ENCODE measurements around the gene IFT43. TPM values are rescaled to one million over a fixed set of nuclear protein-coding genes. Genes with fewer than 3 reads are reported as not detected.

Gene IFT43
- total RNA-seq, 3 donors from 2014 or later: 21.4 to 47.2 (median 41.9) TPM

DNA sequence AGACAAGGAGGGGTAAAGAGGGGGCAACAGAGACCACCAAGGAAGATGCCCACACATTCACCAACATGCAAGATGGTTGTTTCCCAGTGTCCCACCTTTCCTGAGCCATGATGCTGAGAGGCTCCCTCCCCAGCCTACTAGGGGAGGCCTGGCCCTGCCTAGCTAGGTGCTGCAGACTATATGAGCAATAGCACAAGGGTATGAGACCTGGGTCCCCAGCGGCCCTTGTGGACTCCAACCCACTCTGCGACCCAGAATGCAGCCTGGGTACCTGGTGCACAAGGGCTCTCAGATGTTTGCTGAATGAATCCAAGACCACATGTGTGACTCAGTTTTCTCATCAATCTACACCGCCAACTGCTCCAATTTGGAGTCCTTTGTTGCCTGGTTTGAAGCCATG lies 17.7 kb upstream of the IFT43 start:
- Histone ChIP-seq H3K4me3 (no peak overlapping the region), H3K36me3 (peaks cover 6% of the 10 kb centered on the region), H3K4me1 (no peaks in the 10 kb centered on the region), H3K27me3 (no peaks in the 10 kb centered on the region), H3K27ac (peak overlapping the region; percentile 65 to 68), H3K9me3 (no peaks in the 10 kb centered on the region)
- DNase-seq (ENCODE audit: low spot score in 2 of 2): no peak
- intact Hi-C loops (cut with DNase I; ENCODE audit: low total_unique reads): no loop called here
- TF ChIP-seq CTCF (IDR thresholded peaks at IDR 0.05) (no peak), POLR2A (IDR thresholded peaks at IDR 0.05) (no peak), POLR2AphosphoS5 (IDR thresholded peaks at IDR 0.05) (no peak)

- H3K27me3 ChIP-seq: no peaks in the 10 kb centered on the region
- H3K27ac ChIP-seq: peak overlapping the region; percentile 65 to 68
- H3K36me3 ChIP-seq: peaks cover under 1% of the 10 kb centered on the region
- intact Hi-C loops (cut with DNase I; ENCODE audit: low total_unique reads): no loop called here
- no peak overlapping the region for H3K4me3 ChIP-seq
- no peak for DNase-seq (ENCODE audit: low spot score in 2 of 2)
- H3K9me3 ChIP-seq: no peaks in the 10 kb centered on the region
- H3K4me1 ChIP-seq: no peaks in the 10 kb centered on the region
- TF ChIP-seq CTCF (IDR thresholded peaks at IDR 0.05) (no peak), POLR2AphosphoS5 (IDR thresholded peaks at IDR 0.05) (no peak), POLR2A (IDR thresholded peaks at IDR 0.05) (no peak)
These were observed 17.1 kb upstream of the IFT43 start for GRCh38 chr14:75968456-75968855.

DNA sequence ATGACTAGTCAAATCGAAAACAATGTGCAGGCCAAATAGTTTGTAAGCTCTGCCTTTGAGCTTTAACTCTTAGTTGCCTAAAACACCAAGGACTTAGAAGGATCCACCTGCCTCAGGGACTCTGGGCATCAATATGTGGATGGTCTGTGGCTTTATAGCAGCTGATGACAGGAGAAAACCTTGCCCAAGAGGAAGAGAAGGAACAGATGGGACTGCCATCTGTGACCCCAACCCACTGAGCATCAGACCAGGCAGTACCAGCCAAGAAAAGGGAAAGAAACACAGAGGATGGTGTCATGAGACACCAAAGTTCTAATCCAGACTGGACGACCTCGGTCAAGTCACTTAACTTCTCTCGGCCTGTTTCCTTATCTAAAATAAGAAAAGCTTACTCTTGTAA lies 16.4 kb upstream of the IFT43 start:
- H3K36me3 ChIP-seq: no peaks in the 10 kb centered on the region
- no peak overlapping the region for H3K4me3 ChIP-seq
- H3K4me1 ChIP-seq: no peaks in the 10 kb centered on the region
- intact Hi-C loops (cut with DNase I; ENCODE audit: low total_unique reads): no loop called here
- H3K27me3 ChIP-seq: no peaks in the 10 kb centered on the region
- H3K27ac ChIP-seq: peak overlapping the region; percentile 65 to 68
- no peak for TF ChIP-seq POLR2AphosphoS5 (IDR thresholded peaks at IDR 0.05)
- TF ChIP-seq CTCF (IDR thresholded peaks at IDR 0.05): no peak
- TF ChIP-seq POLR2A (IDR thresholded peaks at IDR 0.05): no peak
- no peak for DNase-seq (ENCODE audit: low spot score in 2 of 2)
- no peaks in the 10 kb centered on the region for H3K9me3 ChIP-seq

GRCh38 chr14:75969891-75970290 lies 15.7 kb upstream of the IFT43 start:
- no peak for TF ChIP-seq POLR2AphosphoS5 (IDR thresholded peaks at IDR 0.05)
- TF ChIP-seq CTCF (IDR thresholded peaks at IDR 0.05): no peak
- no peak for TF ChIP-seq POLR2A (IDR thresholded peaks at IDR 0.05)
- Histone ChIP-seq H3K27me3 (no peaks in the 10 kb centered on the region), H3K27ac (peak overlapping the region; percentile 65 to 68), H3K4me3 (no peak overlapping the region), H3K36me3 (no peaks in the 10 kb centered on the region), H3K9me3 (no peaks in the 10 kb centered on the region), H3K4me1 (no peaks in the 10 kb centered on the region)
- no peak for DNase-seq (ENCODE audit: low spot score in 2 of 2)
- intact Hi-C loops (cut with DNase I; ENCODE audit: low total_unique reads): loop anchor here (10.0 kb wide), 1 partner anchor 165 kb away; no protein-coding TSS in a partner anchor

GRCh38 chr14:75970989-75971388 lies 14.6 kb upstream of the IFT43 start:
- Histone ChIP-seq H3K36me3 (no peaks in the 10 kb centered on the region), H3K4me3 (no peak overlapping the region)
- intact Hi-C loops (cut with DNase I; ENCODE audit: low total_unique reads): loop anchor here (10.0 kb wide), 1 partner anchor 166 kb away; no protein-coding TSS in a partner anchor

More at GRCh38 chr14:75970989-75971388, 14.6 kb upstream of the IFT43 start:
- Histone ChIP-seq H3K9me3 (no peaks in the 10 kb centered on the region), H3K4me1 (no peaks in the 10 kb centered on the region), H3K27ac (no peak overlapping the region), H3K27me3 (no peaks in the 10 kb centered on the region)
- no peak for TF ChIP-seq POLR2A (IDR thresholded peaks at IDR 0.05)
- TF ChIP-seq POLR2AphosphoS5 (IDR thresholded peaks at IDR 0.05): no peak
- no peak for TF ChIP-seq CTCF (IDR thresholded peaks at IDR 0.05)
- DNase-seq (ENCODE audit: low spot score in 2 of 2): no peak

Data from breast epithelium (tissue), 4 donors.